GM19099 (cell line): ENCODE data around the gene MYDGF.

Experiments
- POLR2A ChIP-seq: IDR thresholded peaks from 3 replicates; pipeline ENCODE4 v1.6.1; 2011; ENCODE audit warnings: low read depth; ENCODE audit not compliant: insufficient read length; ENCODE audit errors: extremely low read depth

The MYDGF gene

GRCh38 chr19:4618019-4618418 is 52.1 kb downstream of the MYDGF start:
- TF ChIP-seq POLR2A: no peak

GRCh38 chr19:4613254-4613751 is 56.8 kb downstream of the MYDGF start:
- TF ChIP-seq POLR2A: no peak

- no peak for TF ChIP-seq POLR2A
These were observed 60.1 kb downstream of the MYDGF start for GRCh38 chr19:4609878-4610511.
